DOHH2 (cell line): ENCODE data around the gene DOCK10.
A peak's percentile ranks its signal among the peaks of the same experiment; 100 is the strongest.

Experiments used
- H3F3A ChIP-seq: fragments of 200-600 bp; sonication (generic), shearing (Covaris generic); 2 replicates; pipeline ENCODE4 v1.6.0; 2016; ENCODE audit warnings: antibody characterized with exemption, mild to moderate bottlenecking; ENCODE audit not compliant: control insufficient read depth, insufficient read depth
- H3K27ac ChIP-seq: fragments of 200-600 bp; sonication (generic); 2 replicates; pipeline ENCODE4 v1.5.1; 2014; ENCODE audit warnings: low read depth, mild to moderate bottlenecking, low read length, moderate library complexity
- H3K27me3 ChIP-seq: fragments of 200-600 bp; sonication (generic); 2 replicates; pipeline ENCODE4 v1.6.1; 2014; ENCODE audit warnings: mild to moderate bottlenecking, low read length, mixed read lengths; ENCODE audit not compliant: control insufficient read depth
- H3K36me3 ChIP-seq: fragments of 200-600 bp; sonication (generic); 2 replicates; pipeline ENCODE4 v1.6.1; 2014; ENCODE audit warnings: mild to moderate bottlenecking, low read length, moderate library complexity, mixed read lengths; ENCODE audit not compliant: control insufficient read depth
- H3K4me1 ChIP-seq: fragments of 200-600 bp; sonication (generic); 2 replicates; pipeline ENCODE4 v1.6.1; 2014; ENCODE audit warnings: mild to moderate bottlenecking, low read length, mixed read lengths; ENCODE audit not compliant: control insufficient read depth
- H3K4me2 ChIP-seq: fragments of 200-600 bp; sonication (generic); 2 replicates; pipeline ENCODE4 v1.6.0; 2014; ENCODE audit warnings: mild to moderate bottlenecking, low read length, moderate library complexity
- H3K4me3 ChIP-seq: fragments of 200-600 bp; sonication (generic); 2 replicates; pipeline ENCODE4 v1.5.1; 2014; ENCODE audit warnings: mild to moderate bottlenecking, low read length, mixed read lengths
- H3K79me2 ChIP-seq: fragments of 200-600 bp; sonication (generic); 2 replicates; pipeline ENCODE4 v1.6.1; 2014; ENCODE audit warnings: mild to moderate bottlenecking, low read length, mixed read lengths; ENCODE audit not compliant: control insufficient read depth
- H3K9me2 ChIP-seq: fragments of 200-600 bp; sonication (generic); replicated peaks from 2 replicates; pipeline ENCODE4 v1.6.1; 2014; ENCODE audit warnings: mild to moderate bottlenecking, low read length, mixed read lengths; ENCODE audit not compliant: control insufficient read depth
- H3K9me3 ChIP-seq: fragments of 200-600 bp; sonication (generic); 2 replicates; pipeline ENCODE4 v1.6.1; 2014; ENCODE audit warnings: antibody characterized with exemption, low read length, mixed read lengths; ENCODE audit not compliant: control insufficient read depth, insufficient read depth
- H4K20me1 ChIP-seq: fragments of 200-600 bp; sonication (generic); 2 replicates; pipeline ENCODE4 v1.6.0; 2014; ENCODE audit warnings: low read depth, mild to moderate bottlenecking, antibody characterized with exemption, low read length, moderate library complexity; ENCODE audit not compliant: control insufficient read depth, insufficient read depth
- CTCF ChIP-seq: fragments of 200-600 bp; sonication (generic); IDR thresholded peaks from one replicate; pipeline ENCODE4 v1.5.1; 2014; ENCODE audit warnings: antibody characterized with exemption, mild to moderate bottlenecking, low read depth, low read length; ENCODE audit not compliant: poor library complexity, severe bottlenecking
- EZH2phosphoT487 ChIP-seq: fragments of 200-600 bp; sonication (generic); IDR thresholded peaks from 2 replicates; pipeline ENCODE4 v1.6.1; 2017; ENCODE audit warnings: borderline replicate concordance, mild to moderate bottlenecking, antibody characterized with exemption, low read length, moderate library complexity, mixed read lengths

DOCK10 gene

GRCh38 chr2:224925061-224925809, 117.0 kb downstream of the DOCK10 start:
- H4K20me1 ChIP-seq = no peaks in the 10 kb centered on the region
- H3K4me2 ChIP-seq = no peak overlapping the region
- H3K4me3 ChIP-seq = no peak overlapping the region
- H3K9me2 ChIP-seq = no peaks in the 10 kb centered on the region
- H3K79me2 ChIP-seq = no peaks in the 10 kb centered on the region
- no peak overlapping the region for H3K27ac ChIP-seq
- H3K4me1 ChIP-seq = peaks cover 17% of the 10 kb centered on the region
- no peak for TF ChIP-seq EZH2phosphoT487
- TF ChIP-seq CTCF = no peak
- H3K36me3 ChIP-seq = no peaks in the 10 kb centered on the region
- H3K27me3 ChIP-seq = no peaks in the 10 kb centered on the region
- no peaks in the 10 kb centered on the region for H3K9me3 ChIP-seq
- no peaks in the 10 kb centered on the region for H3F3A ChIP-seq

GRCh38 chr2:224924631-224925030, 117.6 kb downstream of the DOCK10 start:
- H4K20me1 ChIP-seq = no peaks in the 10 kb centered on the region
- no peaks in the 10 kb centered on the region for H3K9me3 ChIP-seq
- peaks cover 17% of the 10 kb centered on the region for H3K4me1 ChIP-seq
- H3K4me2 ChIP-seq = no peak overlapping the region
- H3K4me3 ChIP-seq = no peak overlapping the region
- no peak overlapping the region for H3K27ac ChIP-seq
- no peak for TF ChIP-seq EZH2phosphoT487
- no peak for TF ChIP-seq CTCF
- H3K9me2 ChIP-seq = no peaks in the 10 kb centered on the region
- no peaks in the 10 kb centered on the region for H3K79me2 ChIP-seq
- H3F3A ChIP-seq = no peaks in the 10 kb centered on the region
- no peaks in the 10 kb centered on the region for H3K36me3 ChIP-seq
- H3K27me3 ChIP-seq = no peaks in the 10 kb centered on the region

- H4K20me1 ChIP-seq = no peaks in the 10 kb centered on the region
These were observed 120.0 kb downstream of the DOCK10 start for GRCh38 chr2:224922142-224922727.

More at GRCh38 chr2:224922142-224922727, 120.0 kb downstream of the DOCK10 start:
- no peaks in the 10 kb centered on the region for H3K9me2 ChIP-seq
- no peak for TF ChIP-seq EZH2phosphoT487
- TF ChIP-seq CTCF = no peak
- no peaks in the 10 kb centered on the region for H3F3A ChIP-seq
- H3K27me3 ChIP-seq = no peaks in the 10 kb centered on the region
- no peaks in the 10 kb centered on the region for H3K79me2 ChIP-seq
- H3K4me3 ChIP-seq = no peak overlapping the region
- no peak overlapping the region for H3K27ac ChIP-seq
- H3K4me2 ChIP-seq = peak overlapping the region; percentile 2
- no peaks in the 10 kb centered on the region for H3K9me3 ChIP-seq
- H3K4me1 ChIP-seq = peaks cover 13% of the 10 kb centered on the region
- H3K36me3 ChIP-seq = no peaks in the 10 kb centered on the region
